K562 (cell line): ENCODE measurements around the gene RGS3. TPM values are rescaled to one million over a fixed set of nuclear protein-coding genes. Genes with fewer than 3 reads are reported as not detected.

Source experiments
- BRCA1 ChIP-seq, 2 experiments: fragments of 450-650 bp in 1 of 2; sonication (generic) in 1 of 2; formaldehyde crosslinking in 1 of 2; IDR thresholded peaks; 2 replicates each; pipeline versions ENCODE4 v1.5.0 to v1.6.1; 2017 to 2020; ENCODE audit warnings: mild to moderate bottlenecking in 1 of 2, missing genetic modification reagents in 1 of 2
- CBX5 ChIP-seq: IDR thresholded peaks from 2 replicates; pipeline ENCODE4 v1.6.1; 2014; ENCODE audit warnings: low read depth, borderline replicate concordance
- CBX8 ChIP-seq: fragments of 200-600 bp; sonication (generic); IDR thresholded peaks from 2 replicates; pipeline ENCODE4 v1.6.1; 2012; ENCODE audit warnings: borderline replicate concordance, mixed run types, low read depth, mild to moderate bottlenecking, moderate library complexity, mixed read lengths, low read length, control low read depth, inconsistent platforms; ENCODE audit not compliant: poor library complexity, severe bottlenecking; ENCODE audit errors: extremely low read depth
- CEBPZ ChIP-seq: fragments of 150-350 bp; IDR thresholded peaks from 2 replicates; pipeline ENCODE4 v1.6.1; 2014; ENCODE audit warnings: low read depth, mild to moderate bottlenecking, low read length, borderline replicate concordance
- CTBP1 ChIP-seq: fragments of 450-650 bp; IDR thresholded peaks from 2 replicates; pipeline ENCODE4 v1.6.1; 2016; ENCODE audit warnings: borderline replicate concordance
- ELF1 ChIP-seq: fragments of 200-800 bp; sonication (Bioruptor generic); IDR thresholded peaks from 2 replicates; pipeline ENCODE4 v1.6.1; 2016; ENCODE audit warnings: missing genetic modification characterization, missing compliant biosample characterization
- GTF2E2 ChIP-seq: fragments of 200-800 bp; sonication (Bioruptor generic); IDR thresholded peaks from 2 replicates; pipeline ENCODE4 v1.6.1; 2016; ENCODE audit warnings: missing genetic modification characterization, missing compliant biosample characterization
- KLF16 ChIP-seq: IDR thresholded peaks from 2 replicates; pipeline ENCODE4 v1.6.1; 2016; ENCODE audit warnings: antibody characterized with exemption
- ZFX ChIP-seq: sonication (generic); formaldehyde crosslinking; IDR thresholded peaks from 2 replicates; pipeline ENCODE4 v1.8.0; 2022; ENCODE audit warnings: mild to moderate bottlenecking, missing genetic modification reagents, moderate library complexity
- ZNF165 ChIP-seq: fragments of 250-450 bp; sonication (Bioruptor Pico); IDR thresholded peaks from 2 replicates; pipeline ENCODE4 v1.4.0; 2020; ENCODE audit warnings: borderline replicate concordance
- ZNF197 ChIP-seq: fragments of 200-800 bp; sonication (Bioruptor generic); IDR thresholded peaks from 2 replicates; pipeline ENCODE4 v1.6.1; 2016; ENCODE audit warnings: low read depth, missing genetic modification characterization, missing compliant biosample characterization
- ZNF639 ChIP-seq, 2 experiments: fragments of 200-800 bp in 1 of 2; sonication (Bioruptor generic) in 1 of 2; sonication (generic) in 1 of 2; formaldehyde crosslinking in 1 of 2; IDR thresholded peaks in 1 of 2; conservative IDR thresholded peaks in 1 of 2; 2 replicates each; pipeline versions ENCODE4 v1.5.0 to v1.6.1; 2016 to 2020; ENCODE audit warnings: missing compliant biosample characterization in 1 of 2, missing genetic modification characterization in 1 of 2, missing genetic modification reagents in 1 of 2
- polyA plus RNA-seq, 8 experiments: library from polyadenylated mRNA; depleted of rRNA in 4 of 8; stranded (reverse) in 5 of 8; unstranded in 3 of 8; fragments of >200 nt; fragmentation: Nextera tagmentation in 2 of 8; fragmentation: Illumina TruSeq in 1 of 8; extraction: Ambion mirVana in 2 of 8; extraction: Trizol in 1 of 8; gene quantifications; 2 replicates each; pipeline versions ENCODE4 v1.2.1 to v1.2.3, GENCODE V29; 2011 to 2014; ENCODE audit warnings: inconsistent platforms in 1 of 8, missing spikeins in 1 of 8
- total RNA-seq, 7 experiments: library from RNA; depleted of rRNA in 6 of 7; stranded (reverse); fragments of >200 nt in 6 of 7; fragmentation: Illumina TruSeq in 2 of 7; extraction: Trizol in 2 of 7; gene quantifications; 2 replicates each; pipeline versions ENCODE4 v1.2.1 to v1.2.3, GENCODE V29; 2011 to 2021; ENCODE audit warnings: low replicate concordance in 1 of 7

The RGS3 gene
- total and polyA plus RNA-seq, 9 of the 15 experiments (the other 6 are each of a cell fraction or from before 2014, with no cell fraction given): 0.08 to 2.9 (median 0.95) TPM

DNA sequence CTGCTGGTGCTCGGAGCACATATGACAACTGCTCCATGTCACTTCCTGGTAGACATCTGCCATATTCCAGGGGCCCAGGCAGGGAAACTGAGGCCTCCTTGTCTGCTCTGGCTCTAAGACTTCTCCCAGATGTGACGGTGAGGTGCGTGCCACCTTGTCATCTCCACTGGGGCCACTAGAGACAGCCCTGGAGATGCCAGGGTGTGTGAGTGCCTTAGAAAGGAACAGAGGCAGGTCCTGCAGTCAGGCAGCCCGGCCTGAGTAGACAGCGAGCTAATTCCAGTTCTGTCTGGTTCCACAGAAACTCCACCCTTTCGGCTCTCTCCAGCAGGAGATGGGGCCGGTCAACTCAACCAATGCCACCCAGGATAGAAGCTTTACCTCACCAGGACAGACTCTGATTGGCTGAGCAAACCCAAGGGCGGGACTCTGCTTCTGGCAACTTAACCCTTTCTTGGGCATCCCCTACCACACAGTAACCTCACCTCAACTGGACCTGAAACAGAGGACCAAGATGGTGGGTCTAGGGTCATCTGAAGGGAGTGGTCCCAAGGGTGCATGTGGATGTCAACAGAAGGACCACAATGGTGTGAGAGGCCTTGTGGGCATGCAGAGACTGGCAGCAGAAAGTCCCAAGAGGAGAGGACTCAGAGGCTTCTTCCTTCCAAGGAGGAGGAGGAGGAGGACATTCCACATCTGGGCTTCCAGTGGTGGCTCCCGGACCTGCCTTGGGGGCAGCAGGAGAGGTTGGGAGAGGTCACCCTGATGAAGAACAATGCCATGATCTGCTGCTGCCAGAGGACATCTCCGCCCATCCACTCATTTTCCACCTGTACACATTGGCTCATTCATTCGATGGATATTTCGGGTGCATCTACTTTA, 77.7 kb downstream of the RGS3 start (continued):
- TF ChIP-seq ZNF197 (CRISPR knock-in tag): no peak
- peak; percentile 98 for TF ChIP-seq KLF16
- TF ChIP-seq ELF1 (tag): 0 out of 2 replicates have a peak, but pooled peaks have one; percentile 28
- no peak for TF ChIP-seq CTBP1
- no peak for TF ChIP-seq CBX8
- no peak for TF ChIP-seq ZNF165
- TF ChIP-seq CBX5: no peak
- TF ChIP-seq BRCA1 (IDR thresholded peaks at IDR 0.05): no peak
- TF ChIP-seq BRCA1 (CRISPR knock-in tag; IDR thresholded peaks at IDR 0.05): no peak
- TF ChIP-seq CEBPZ: no peak
- TF ChIP-seq ZNF639 (CRISPR knock-in tag; conservative IDR thresholded peaks at IDR 0.05 in 1 of 2, IDR thresholded peaks at IDR 0.05 in 1 of 2): 0 out of 4 replicates have a peak, but pooled peaks of 1 of the 2 experiments have one; percentile 53
- peak; percentile 92 for TF ChIP-seq GTF2E2 (tag)
- no peak for TF ChIP-seq ZFX (CRISPR knock-in tag)
